ENCODE data around the gene RNASEH2B. TPM values are rescaled to one million over a fixed set of nuclear protein-coding genes. Genes with fewer than 3 reads are reported as not detected.

The RNASEH2B gene
- total and polyA plus RNA-seq, 2 experiments from 2014 or later = 39.0 to 64.8 TPM

DNA sequence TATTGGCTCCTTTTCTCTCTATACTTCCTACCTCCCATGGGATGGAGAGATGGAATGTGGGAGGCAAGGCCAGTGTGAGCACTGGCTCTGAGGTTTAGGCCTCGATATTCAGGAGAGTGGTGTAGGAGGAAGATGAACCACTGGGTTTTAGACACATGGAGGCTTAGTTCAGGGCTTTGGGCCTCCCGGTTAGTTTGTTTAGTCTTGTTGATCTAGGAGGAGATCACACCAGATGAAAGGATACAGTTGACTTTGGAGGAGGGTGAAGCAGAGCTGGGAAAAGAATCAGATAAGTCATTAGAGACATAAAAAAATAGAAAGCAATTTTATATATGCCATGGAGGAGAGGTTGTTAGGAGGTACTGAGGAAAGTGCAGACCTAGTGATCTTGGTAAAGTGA is 30.9 kb downstream of the RNASEH2B start:
- Histone ChIP-seq H3K4me2 (no peak overlapping the region), H3K4me3 (no peak overlapping the region), H4K20me1 (replicated peaks; ENCODE audit: insufficient read depth) (no peaks in the 10 kb centered on the region), H3F3A (replicated peaks; ENCODE audit: low read depth) (no peaks in the 10 kb centered on the region), H3K36me3 (ENCODE audit: insufficient read depth) (peaks cover 6% of the 10 kb centered on the region), H3K27ac (ENCODE audit: low read depth) (no peak overlapping the region), H2AFZ (no peak overlapping the region), H3K9me2 (ENCODE audit: insufficient read depth) (no peaks in the 10 kb centered on the region), H3K27me3 (ENCODE audit: insufficient read depth) (no peaks in the 10 kb centered on the region), H3K79me2 (replicated peaks; ENCODE audit: insufficient read depth) (no peaks in the 10 kb centered on the region), H3K4me1 (ENCODE audit: insufficient read depth) (no peaks in the 10 kb centered on the region)
- H3K9me3 Mint-ChIP-seq = peaks cover 4% of the 10 kb centered on the region; the same call in 1 of the 3 replicates
- peaks cover 29% of the 10 kb centered on the region for H3K36me3 Mint-ChIP-seq (ENCODE audit: low read depth)
- no peak overlapping the region for H3K27ac Mint-ChIP-seq
- ATAC-seq (no peak), DNase-seq (ENCODE audit: low spot score) (no peak)
- H3K4me1 Mint-ChIP-seq = peaks cover 3% of the 10 kb centered on the region; the same call in 1 of the 3 replicates
- H3K27me3 Mint-ChIP-seq (ENCODE audit: insufficient read depth, low read depth, poor library complexity) = peaks cover 10% of the 10 kb centered on the region
- TF ChIP-seq CREB1 (CRISPR knock-in tag; IDR thresholded peaks at IDR 0.05; ENCODE audit: low read depth) (no peak), POLR2AphosphoS5 (IDR thresholded peaks at IDR 0.05; ENCODE audit: low read depth) (no peak)
- H3K4me3 Mint-ChIP-seq = no peak overlapping the region

DNA sequence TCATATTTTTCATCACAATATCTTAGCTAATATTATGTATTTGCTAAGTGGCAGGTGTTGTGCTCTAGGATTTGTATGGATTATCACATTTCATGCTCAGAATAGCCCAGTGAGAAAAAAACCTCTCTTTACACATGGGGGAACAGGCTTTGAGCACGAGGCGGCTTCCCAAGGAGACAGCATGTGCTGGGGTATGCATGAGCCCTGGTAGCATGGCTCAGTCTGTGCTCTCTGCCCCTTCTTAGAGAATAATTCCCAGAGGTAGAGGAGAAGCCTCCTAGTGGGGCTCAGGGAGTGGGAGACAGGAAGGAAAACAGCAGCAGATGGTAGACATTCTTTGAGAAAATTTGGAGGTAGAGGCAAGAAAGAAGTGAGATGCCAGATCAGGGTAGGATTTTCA is 31.6 kb downstream of the RNASEH2B start:
- Histone ChIP-seq H3F3A (replicated peaks; ENCODE audit: low read depth) (no peaks in the 10 kb centered on the region), H3K36me3 (ENCODE audit: insufficient read depth) (peaks cover 6% of the 10 kb centered on the region), H3K4me2 (no peak overlapping the region), H3K27me3 (ENCODE audit: insufficient read depth) (no peaks in the 10 kb centered on the region), H3K27ac (ENCODE audit: low read depth) (no peak overlapping the region), H3K4me3 (no peak overlapping the region), H3K79me2 (replicated peaks; ENCODE audit: insufficient read depth) (no peaks in the 10 kb centered on the region), H3K4me1 (ENCODE audit: insufficient read depth) (no peaks in the 10 kb centered on the region), H3K9me2 (ENCODE audit: insufficient read depth) (no peaks in the 10 kb centered on the region), H2AFZ (no peak overlapping the region), H4K20me1 (replicated peaks; ENCODE audit: insufficient read depth) (no peaks in the 10 kb centered on the region)
- TF ChIP-seq, protein P1, sequence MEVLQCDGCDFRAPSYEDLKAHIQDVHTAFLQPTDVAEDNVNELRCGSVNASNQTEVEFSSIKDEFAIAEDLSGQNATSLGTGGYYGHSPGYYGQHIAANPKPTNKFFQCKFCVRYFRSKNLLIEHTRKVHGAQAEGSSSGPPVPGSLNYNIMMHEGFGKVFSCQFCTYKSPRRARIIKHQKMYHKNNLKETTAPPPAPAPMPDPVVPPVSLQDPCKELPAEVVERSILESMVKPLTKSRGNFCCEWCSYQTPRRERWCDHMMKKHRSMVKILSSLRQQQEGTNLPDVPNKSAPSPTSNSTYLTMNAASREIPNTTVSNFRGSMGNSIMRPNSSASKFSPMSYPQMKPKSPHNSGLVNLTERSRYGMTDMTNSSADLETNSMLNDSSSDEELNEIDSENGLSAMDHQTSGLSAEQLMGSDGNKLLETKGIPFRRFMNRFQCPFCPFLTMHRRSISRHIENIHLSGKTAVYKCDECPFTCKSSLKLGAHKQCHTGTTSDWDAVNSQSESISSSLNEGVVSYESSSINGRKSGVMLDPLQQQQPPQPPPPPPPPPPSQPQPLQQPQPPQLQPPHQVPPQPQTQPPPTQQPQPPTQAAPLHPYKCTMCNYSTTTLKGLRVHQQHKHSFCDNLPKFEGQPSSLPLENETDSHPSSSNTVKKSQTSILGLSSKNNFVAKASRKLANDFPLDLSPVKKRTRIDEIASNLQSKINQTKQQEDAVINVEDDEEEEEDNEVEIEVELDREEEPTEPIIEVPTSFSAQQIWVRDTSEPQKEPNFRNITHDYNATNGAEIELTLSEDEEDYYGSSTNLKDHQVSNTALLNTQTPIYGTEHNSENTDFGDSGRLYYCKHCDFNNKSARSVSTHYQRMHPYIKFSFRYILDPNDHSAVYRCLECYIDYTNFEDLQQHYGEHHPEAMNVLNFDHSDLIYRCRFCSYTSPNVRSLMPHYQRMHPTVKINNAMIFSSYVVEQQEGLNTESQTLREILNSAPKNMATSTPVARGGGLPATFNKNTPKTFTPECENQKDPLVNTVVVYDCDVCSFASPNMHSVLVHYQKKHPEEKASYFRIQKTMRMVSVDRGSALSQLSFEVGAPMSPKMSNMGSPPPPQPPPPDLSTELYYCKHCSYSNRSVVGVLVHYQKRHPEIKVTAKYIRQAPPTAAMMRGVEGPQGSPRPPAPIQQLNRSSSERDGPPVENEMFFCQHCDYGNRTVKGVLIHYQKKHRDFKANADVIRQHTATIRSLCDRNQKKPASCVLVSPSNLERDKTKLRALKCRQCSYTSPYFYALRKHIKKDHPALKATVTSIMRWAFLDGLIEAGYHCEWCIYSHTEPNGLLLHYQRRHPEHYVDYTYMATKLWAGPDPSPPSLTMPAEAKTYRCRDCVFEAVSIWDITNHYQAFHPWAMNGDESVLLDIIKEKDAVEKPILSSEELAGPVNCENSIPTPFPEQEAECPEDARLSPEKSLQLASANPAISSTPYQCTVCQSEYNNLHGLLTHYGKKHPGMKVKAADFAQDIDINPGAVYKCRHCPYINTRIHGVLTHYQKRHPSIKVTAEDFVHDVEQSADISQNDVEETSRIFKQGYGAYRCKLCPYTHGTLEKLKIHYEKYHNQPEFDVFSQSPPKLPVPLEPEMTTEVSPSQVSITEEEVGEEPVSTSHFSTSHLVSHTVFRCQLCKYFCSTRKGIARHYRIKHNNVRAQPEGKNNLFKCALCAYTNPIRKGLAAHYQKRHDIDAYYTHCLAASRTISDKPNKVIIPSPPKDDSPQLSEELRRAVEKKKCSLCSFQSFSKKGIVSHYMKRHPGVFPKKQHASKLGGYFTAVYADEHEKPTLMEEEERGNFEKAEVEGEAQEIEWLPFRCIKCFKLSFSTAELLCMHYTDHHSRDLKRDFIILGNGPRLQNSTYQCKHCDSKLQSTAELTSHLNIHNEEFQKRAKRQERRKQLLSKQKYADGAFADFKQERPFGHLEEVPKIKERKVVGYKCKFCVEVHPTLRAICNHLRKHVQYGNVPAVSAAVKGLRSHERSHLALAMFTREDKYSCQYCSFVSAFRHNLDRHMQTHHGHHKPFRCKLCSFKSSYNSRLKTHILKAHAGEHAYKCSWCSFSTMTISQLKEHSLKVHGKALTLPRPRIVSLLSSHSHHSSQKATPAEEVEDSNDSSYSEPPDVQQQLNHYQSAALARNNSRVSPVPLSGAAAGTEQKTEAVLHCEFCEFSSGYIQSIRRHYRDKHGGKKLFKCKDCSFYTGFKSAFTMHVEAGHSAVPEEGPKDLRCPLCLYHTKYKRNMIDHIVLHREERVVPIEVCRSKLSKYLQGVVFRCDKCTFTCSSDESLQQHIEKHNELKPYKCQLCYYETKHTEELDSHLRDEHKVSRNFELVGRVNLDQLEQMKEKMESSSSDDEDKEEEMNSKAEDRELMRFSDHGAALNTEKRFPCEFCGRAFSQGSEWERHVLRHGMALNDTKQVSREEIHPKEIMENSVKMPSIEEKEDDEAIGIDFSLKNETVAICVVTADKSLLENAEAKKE (CRISPR knock-in tag; IDR thresholded peaks at IDR 0.05) = no peak
- TF ChIP-seq JUNB (IDR thresholded peaks at IDR 0.05; ENCODE audit: unreplicated experiment) (no peak), CREB1 (CRISPR knock-in tag; IDR thresholded peaks at IDR 0.05; ENCODE audit: low read depth) (no peak), POLR2AphosphoS5 (IDR thresholded peaks at IDR 0.05; ENCODE audit: low read depth) (no peak), ZNF331 (CRISPR knock-in tag; IDR thresholded peaks at IDR 0.05; ENCODE audit: low read depth) (no peak), ZNF114 (CRISPR knock-in tag; IDR thresholded peaks at IDR 0.05) (no peak), STAT1 (IDR thresholded peaks at IDR 0.05; ENCODE audit: unreplicated experiment) (no peak)
- TF ChIP-seq, protein P2, sequence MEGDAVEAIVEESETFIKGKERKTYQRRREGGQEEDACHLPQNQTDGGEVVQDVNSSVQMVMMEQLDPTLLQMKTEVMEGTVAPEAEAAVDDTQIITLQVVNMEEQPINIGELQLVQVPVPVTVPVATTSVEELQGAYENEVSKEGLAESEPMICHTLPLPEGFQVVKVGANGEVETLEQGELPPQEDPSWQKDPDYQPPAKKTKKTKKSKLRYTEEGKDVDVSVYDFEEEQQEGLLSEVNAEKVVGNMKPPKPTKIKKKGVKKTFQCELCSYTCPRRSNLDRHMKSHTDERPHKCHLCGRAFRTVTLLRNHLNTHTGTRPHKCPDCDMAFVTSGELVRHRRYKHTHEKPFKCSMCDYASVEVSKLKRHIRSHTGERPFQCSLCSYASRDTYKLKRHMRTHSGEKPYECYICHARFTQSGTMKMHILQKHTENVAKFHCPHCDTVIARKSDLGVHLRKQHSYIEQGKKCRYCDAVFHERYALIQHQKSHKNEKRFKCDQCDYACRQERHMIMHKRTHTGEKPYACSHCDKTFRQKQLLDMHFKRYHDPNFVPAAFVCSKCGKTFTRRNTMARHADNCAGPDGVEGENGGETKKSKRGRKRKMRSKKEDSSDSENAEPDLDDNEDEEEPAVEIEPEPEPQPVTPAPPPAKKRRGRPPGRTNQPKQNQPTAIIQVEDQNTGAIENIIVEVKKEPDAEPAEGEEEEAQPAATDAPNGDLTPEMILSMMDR (conservative IDR thresholded peaks at IDR 0.05; ENCODE audit: low read depth in 2 of 2) = no peak
- ATAC-seq (no peak), DNase-seq (ENCODE audit: low spot score) (no peak)
- no peak overlapping the region; the same call in 1 of the 2 replicates for H3K27ac Mint-ChIP-seq
- peaks cover 23% of the 10 kb centered on the region for H3K36me3 Mint-ChIP-seq (ENCODE audit: low read depth)
- peaks cover 4% of the 10 kb centered on the region; the same call in 1 of the 3 replicates for H3K9me3 Mint-ChIP-seq
- no peak overlapping the region for H3K4me3 Mint-ChIP-seq
- peaks cover 3% of the 10 kb centered on the region; the same call in 1 of the 3 replicates for H3K4me1 Mint-ChIP-seq
- H3K27me3 Mint-ChIP-seq (ENCODE audit: insufficient read depth, low read depth, poor library complexity) = peaks cover 10% of the 10 kb centered on the region

Measured in GM23338 (cell line).